Subcutaneous adipose tissue (tissue), 4 donors: ENCODE results near the gene PRKCB. TPM values are rescaled to one million over a fixed set of nuclear protein-coding genes. Genes with fewer than 3 reads are reported as not detected.

ENCODE experiments used
- CTCF ChIP-seq: fragments of 450-650 bp; IDR thresholded peaks from one replicate; pipeline ENCODE4 v1.5.1; 2016; ENCODE audit warnings: low read depth, mild to moderate bottlenecking, control low read depth, antibody characterized with exemption, moderate library complexity
- total RNA-seq, 4 donors: library from RNA; depleted of rRNA; stranded (reverse); fragments of >200 nt; gene quantifications; one replicate each; pipeline ENCODE4 v1.1.0, GENCODE V29; 2016

Gene PRKCB
- total RNA-seq, 4 donors from 2014 or later = 3.4 to 16.5 (median 5.7) TPM

GRCh38 chr16:23803591-23804123 is 32.1 kb upstream of the PRKCB start:
- no peak for TF ChIP-seq CTCF

GRCh38 chr16:23807028-23807427 is 28.8 kb upstream of the PRKCB start:
- TF ChIP-seq CTCF = no peak

GRCh38 chr16:23821467-23821866 is 14.3 kb upstream of the PRKCB start:
- no peak for TF ChIP-seq CTCF

GRCh38 chr16:23821875-23822688 is 13.7 kb upstream of the PRKCB start:
- no peak for TF ChIP-seq CTCF

- no peak for TF ChIP-seq CTCF
Measured at GRCh38 chr16:23823475-23824384, 12.1 kb upstream of the PRKCB start.

- no peak for TF ChIP-seq CTCF
Measured at GRCh38 chr16:23824909-23825308, 10.9 kb upstream of the PRKCB start.
